GM12872 (cell line): ENCODE data around the gene MRPL30.

Experiments
- CTCF ChIP-seq: IDR thresholded peaks from 3 replicates; pipeline ENCODE4 v1.5.1; 2011; ENCODE audit warnings: low read depth, mild to moderate bottlenecking, low read length, moderate library complexity; ENCODE audit not compliant: insufficient read depth

Gene MRPL30

DNA sequence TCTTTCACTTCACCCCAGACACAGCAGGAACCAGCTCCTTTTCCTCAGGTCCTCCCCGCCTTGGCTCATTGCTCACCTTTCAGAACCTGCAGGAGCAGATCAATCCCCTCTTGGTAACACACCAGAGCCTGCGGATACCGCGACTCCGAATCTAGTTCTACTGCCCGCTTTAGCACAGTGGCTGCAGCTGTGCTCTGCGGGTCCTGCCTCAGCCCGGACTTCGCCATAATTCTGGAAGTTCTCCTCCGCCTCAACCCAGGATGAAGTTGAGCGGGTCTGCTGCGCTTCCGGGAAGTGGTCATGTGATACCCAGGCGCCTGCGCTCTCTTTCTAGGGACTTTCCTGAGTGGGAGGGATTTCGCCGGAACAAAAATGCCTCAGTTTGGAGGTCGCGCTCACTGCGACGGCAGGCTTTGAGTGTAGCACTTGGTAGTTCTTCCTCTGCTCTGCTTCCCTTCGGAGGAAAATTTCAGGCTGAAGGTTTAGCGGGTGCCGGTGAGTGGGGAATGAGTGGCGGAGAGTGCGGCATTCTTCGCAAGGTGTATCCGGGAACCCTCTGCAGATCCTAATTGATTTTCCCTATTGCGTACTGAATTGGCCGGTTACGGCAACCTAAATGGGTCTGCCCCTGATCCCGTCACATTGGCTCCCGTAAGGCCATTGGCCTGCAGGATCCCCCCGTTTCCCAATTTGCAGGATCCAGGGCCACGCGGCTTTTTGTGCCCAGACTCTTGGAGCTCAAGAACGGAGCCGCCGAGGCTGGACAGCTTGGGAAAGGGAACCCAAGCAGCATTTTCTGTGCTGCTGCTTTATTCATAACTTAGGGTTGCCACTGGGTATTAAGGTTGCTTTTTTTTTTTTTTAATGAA, at the start of gene MRPL30, which contains the start of gene MITD1:
MRPL30 (plus strand) TSS at position 430 of the 869 bp plus-strand sequence. CDS start 5,020 bp downstream, outside the sequence.
MITD1 (minus strand) TSS at position 304 of the 869 bp plus-strand sequence; CDS start at position 227, 77 bp downstream.
- TF ChIP-seq CTCF, result no peak

DNA sequence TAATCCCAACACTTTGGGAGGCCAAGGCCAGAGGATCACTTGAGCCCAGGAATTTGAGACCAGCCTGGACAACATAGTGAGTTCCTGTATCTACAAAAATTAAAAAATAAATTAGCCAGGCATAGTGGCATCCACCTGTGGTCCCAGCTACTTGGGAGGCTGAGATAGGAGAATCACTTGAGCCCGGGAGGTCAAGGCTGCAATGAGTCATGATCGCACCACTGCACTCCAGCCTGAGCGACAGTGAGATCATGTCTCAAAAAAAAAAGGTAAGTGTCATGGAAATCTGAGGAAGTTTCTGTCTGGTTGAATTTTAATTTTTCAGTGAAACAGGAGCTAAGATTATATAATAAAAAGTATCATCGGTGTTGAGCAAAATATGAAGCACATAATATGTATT, 42.0 kb upstream of the MRPL30 start:
- TF ChIP-seq CTCF, result no peak

- TF ChIP-seq CTCF, result no peak
These were observed 40.7 kb upstream of the MRPL30 start for GRCh38 chr2:99140056-99140859.

GRCh38 chr2:99140860-99141109, 40.2 kb upstream of the MRPL30 start:
- no peak for TF ChIP-seq CTCF

GRCh38 chr2:99141110-99142108, 39.6 kb upstream of the MRPL30 start, which contains the start of gene C2orf15:
Gene C2orf15, plus strand, starts transcription at chr2:99141707. Its CDS starts 8,852 bp downstream, at chr2:99150559.
- no peak for TF ChIP-seq CTCF

GRCh38 chr2:99150706-99151105, 30.3 kb upstream of the MRPL30 start:
- TF ChIP-seq CTCF, result no peak
